ENCODE data around the gene FSD1.

GRCh38 chr19:4326215-4326836 lies 21.9 kb downstream of the FSD1 start:
- TF ChIP-seq POLR2AphosphoS5 (IDR thresholded peaks at IDR 0.05; ENCODE audit: low read depth, low read length) (no peak), TAF1 (IDR thresholded peaks at IDR 0.05; ENCODE audit: borderline replicate concordance, insufficient read depth, low read length) (no peak), FOXP2 (optimal IDR thresholded peaks at IDR 0.05; ENCODE audit: borderline replicate concordance, extremely low read depth, extremely low read length, insufficient read depth) (no peak), REST (IDR thresholded peaks at IDR 0.05; ENCODE audit: insufficient read depth in 1 of 2, low read depth in 2 of 2, low read length in 2 of 2) (no peak), SIN3A (IDR thresholded peaks at IDR 0.05; ENCODE audit: borderline replicate concordance, insufficient read depth, low read length) (no peak)

All from PFSK-1 (cell line).